PC-3 (cell line): ENCODE data around the gene ZBTB49. TPM values are rescaled to one million over a fixed set of nuclear protein-coding genes. Genes with fewer than 3 reads are reported as not detected.
A peak's percentile ranks its signal among the peaks of the same experiment; 100 is the strongest.
"Not testable (repeated sequence)": the region's sequence is repeated elsewhere in the genome, so short reads cannot be mapped to it uniquely, and the experiment has no call there.

Experiments used
- ATAC-seq: fragments of 200-7000 bp; cut with Tn5 transposase; 2 replicates; pipeline ENCODE4 v1.9.1; 2020; ENCODE audit warnings: mild to moderate bottlenecking, moderate library complexity
- BruUV-seq: library from RNA; stranded (reverse); fragments of 400-500 nt; replicated peaks from 2 replicates; lab custom pipeline; 2021; lab: Mats Ljungman, UMichigan
- CTCF ChIA-PET: fragments of 300-600 bp; sonication (Branson Sonifier 250); formaldehyde crosslinking; loops from one replicate; lab custom pipeline; 2022; ENCODE audit warnings: antibody characterized with exemption; lab: Charles Lee
- POLR2A ChIA-PET: fragments of 300-600 bp; sonication (Branson Sonifier 250); formaldehyde crosslinking; loops from one replicate; lab custom pipeline; 2022; ENCODE audit warnings: antibody characterized with exemption; ENCODE audit not compliant: unreplicated experiment; lab: Charles Lee
- DNase-seq: peaks from one replicate; pipeline ENCODE4 v3.0.0-alpha.2; 2015
- H2AFZ ChIP-seq: fragments of 300-600 bp; sonication (generic); 2 replicates; pipeline ENCODE4 v1.6.0; 2016; ENCODE audit warnings: antibody characterized with exemption, low read length
- H3F3A ChIP-seq: fragments of 300-600 bp; sonication (generic); one replicate; pipeline ENCODE4 v1.6.0; 2017; ENCODE audit warnings: antibody characterized with exemption, low read length, control low read depth, mild to moderate bottlenecking; ENCODE audit not compliant: unreplicated experiment
- H3K27ac ChIP-seq: fragments of 300-600 bp; sonication (generic); 2 replicates; pipeline ENCODE4 v1.5.1; 2016; ENCODE audit warnings: mild to moderate bottlenecking, low read length
- H3K27me3 ChIP-seq: fragments of 300-600 bp; sonication (generic); 2 replicates; pipeline ENCODE4 v1.6.1; 2016; ENCODE audit warnings: low read length, mixed read lengths
- H3K36me3 ChIP-seq: fragments of 300-600 bp; sonication (generic); 2 replicates; pipeline ENCODE4 v1.6.1; 2016; ENCODE audit warnings: low read depth, mixed run types, low read length, mixed read lengths
- H3K4me1 ChIP-seq: fragments of 300-600 bp; sonication (generic); 2 replicates; pipeline ENCODE4 v1.5.1; 2016; ENCODE audit warnings: low read length; ENCODE audit not compliant: insufficient read depth
- H3K4me2 ChIP-seq: fragments of 300-600 bp; sonication (generic); 2 replicates; pipeline ENCODE4 v1.6.0; 2016; ENCODE audit warnings: low read length
- H3K4me3 ChIP-seq: fragments of 300-600 bp; sonication (generic); 2 replicates; pipeline ENCODE4 v1.5.1; 2016; ENCODE audit warnings: mild to moderate bottlenecking, low read length, mixed read lengths
- H3K79me2 ChIP-seq: fragments of 300-600 bp; sonication (generic); 2 replicates; pipeline ENCODE4 v1.6.1; 2017; ENCODE audit warnings: low read length, mixed read lengths
- H3K9ac ChIP-seq: fragments of 300-600 bp; sonication (generic); 2 replicates; pipeline ENCODE4 v1.6.0; 2016; ENCODE audit warnings: mild to moderate bottlenecking, low read length
- H3K9me2 ChIP-seq: fragments of 300-600 bp; sonication (generic); replicated peaks from 2 replicates; pipeline ENCODE4 v1.6.1; 2016; ENCODE audit warnings: mixed run types, low read length, mixed read lengths
- H3K9me3 ChIP-seq: fragments of 300-600 bp; sonication (generic); 2 replicates; pipeline ENCODE4 v1.6.1; 2016; ENCODE audit warnings: low read length, mixed read lengths
- H4K20me1 ChIP-seq: fragments of 300-600 bp; sonication (generic); 2 replicates; pipeline ENCODE4 v1.6.1; 2016; ENCODE audit warnings: low read length, mixed read lengths
- CTCF ChIP-seq: fragments of 300-600 bp; sonication (generic); conservative IDR thresholded peaks from 2 replicates; pipeline ENCODE4 v1.5.1; 2017; ENCODE audit warnings: antibody characterized with exemption, low read depth, mild to moderate bottlenecking, low read length
- EZH2 ChIP-seq: fragments of 300-600 bp; sonication (generic); IDR thresholded peaks from one replicate; pipeline ENCODE4 v1.6.1; 2017; ENCODE audit warnings: antibody characterized with exemption, mild to moderate bottlenecking, low read length; ENCODE audit not compliant: unreplicated experiment
- EZH2phosphoT487 ChIP-seq: fragments of 300-600 bp; sonication (generic); IDR thresholded peaks from 2 replicates; pipeline ENCODE4 v1.6.1; 2018; ENCODE audit warnings: mild to moderate bottlenecking, antibody characterized with exemption, low read length, borderline replicate concordance
- intact Hi-C: fragments of 100-400 bp; cut with micrococcal nuclease; formaldehyde crosslinking; loops from 2 replicates; pipeline ENCODE4 v1.9.0; 2023
- total RNA-seq: library from RNA; depleted of rRNA; stranded (reverse); fragments of >200 nt; gene quantifications from 2 replicates; pipeline ENCODE4 v1.2.3, GENCODE V29; 2014

Gene ZBTB49
- total RNA-seq, 1 experiment from 2014 or later: 1.1 TPM

- Histone ChIP-seq H3K4me1 (peaks cover 13% of the 10 kb centered on the region), H3K4me2 (peak overlapping the region; percentile 97), H3K9ac (peak overlapping the region; percentile 97), H3K9me3 (no peaks in the 10 kb centered on the region), H3K79me2 (peaks cover 11% of the 10 kb centered on the region), H3K9me2 (no peaks in the 10 kb centered on the region), H3K4me3 (peak overlapping the region; percentile 94), H3K27me3 (no peaks in the 10 kb centered on the region), H3K36me3 (no peaks in the 10 kb centered on the region), H3K27ac (peak overlapping the region; percentile 76), H4K20me1 (no peaks in the 10 kb centered on the region), H3F3A (no peaks in the 10 kb centered on the region), H2AFZ (peak overlapping the region; percentile 93)
- intact Hi-C loops: no loop called here
- CTCF ChIA-PET: no interaction called here
- ATAC-seq (no peak), DNase-seq (peak; percentile 7)
- BruUV-seq: TSS peak; percentile 73
- POLR2A ChIA-PET: no interaction called here
- TF ChIP-seq EZH2phosphoT487 (no peak), EZH2 (no peak)
These were observed 42.4 kb upstream of the ZBTB49 start for GRCh38 chr4:4247696-4248028.

GRCh38 chr4:4248029-4248884, 41.8 kb upstream of the ZBTB49 start, which contains the start of gene TMEM128:
Gene TMEM128 (minus strand): TSS chr4:4248223. CDS start chr4:4248202, 21 bp downstream.
- intact Hi-C loops: no loop called here

GRCh38 chr4:4248885-4249203, 41.2 kb upstream of the ZBTB49 start:
- no peak for TF ChIP-seq EZH2
- no peak for TF ChIP-seq CTCF
- TF ChIP-seq EZH2phosphoT487: no peak

More at GRCh38 chr4:4248029-4248884, 41.8 kb upstream of the ZBTB49 start, which contains the start of gene TMEM128:
- H4K20me1 ChIP-seq: no peaks in the 10 kb centered on the region
- H3K79me2 ChIP-seq: peaks cover 11% of the 10 kb centered on the region
- peaks cover 13% of the 10 kb centered on the region for H3K4me1 ChIP-seq
- peak within 1 kb of the TSS; percentile 97 for H3K4me2 ChIP-seq
- H3K9me3 ChIP-seq: no peaks in the 10 kb centered on the region
- no peaks in the 10 kb centered on the region for H3F3A ChIP-seq
- no peaks in the 10 kb centered on the region for H3K9me2 ChIP-seq
- no peaks in the 10 kb centered on the region for H3K27me3 ChIP-seq
- POLR2A ChIA-PET: interaction anchor here (0.6 kb wide), 2 partner anchors 50 to 1499 kb away, joined by 5 read pairs; no protein-coding TSS in a partner anchor
- DNase-seq (peak; percentile 88), ATAC-seq (peak; percentile 94)
- H2AFZ ChIP-seq: peak within 1 kb of the TSS; percentile 93
- H3K27ac ChIP-seq: peak within 1 kb of the TSS; percentile 76
- TF ChIP-seq EZH2 (no peak), CTCF (no peak), EZH2phosphoT487 (no peak)
- BruUV-seq: TSS peak; percentile 96
- CTCF ChIA-PET: no interaction called here
- H3K36me3 ChIP-seq: no peaks in the 10 kb centered on the region
- H3K9ac ChIP-seq: peak within 1 kb of the TSS; percentile 97
- H3K4me3 ChIP-seq: peak within 1 kb of the TSS; percentile 94

GRCh38 chr4:4249342-4249741, 40.7 kb upstream of the ZBTB49 start:
- H3K27ac ChIP-seq, H3K9me2 ChIP-seq, DNase-seq, intact Hi-C loops, H4K20me1 ChIP-seq, H3K9me3 ChIP-seq, H3F3A ChIP-seq, H3K9ac ChIP-seq, BruUV-seq, H3K27me3 ChIP-seq, H3K36me3 ChIP-seq, ATAC-seq, POLR2A ChIA-PET, CTCF ChIA-PET, H2AFZ ChIP-seq: not testable (repeated sequence)
- H3K79me2 ChIP-seq: peaks cover 11% of the 10 kb centered on the region
- H3K4me1 ChIP-seq: peaks cover 13% of the 10 kb centered on the region
- peak overlapping the region; percentile 94; the same call in 1 of the 2 replicates for H3K4me3 ChIP-seq
- peak overlapping the region; percentile 97 for H3K4me2 ChIP-seq

More at GRCh38 chr4:4248885-4249203, 41.2 kb upstream of the ZBTB49 start:
- Histone ChIP-seq H3K4me3 (peak overlapping the region; percentile 94), H2AFZ (peak overlapping the region; percentile 93), H3K4me1 (peaks cover 13% of the 10 kb centered on the region), H3F3A (no peaks in the 10 kb centered on the region), H3K27me3 (no peaks in the 10 kb centered on the region), H3K4me2 (peak overlapping the region; percentile 97), H3K9me3 (no peaks in the 10 kb centered on the region), H3K9ac (peak overlapping the region; percentile 97), H3K36me3 (no peaks in the 10 kb centered on the region), H3K79me2 (peaks cover 11% of the 10 kb centered on the region), H3K9me2 (no peaks in the 10 kb centered on the region), H3K27ac (peak overlapping the region; percentile 76), H4K20me1 (no peaks in the 10 kb centered on the region)
- no peak for DNase-seq
- CTCF ChIA-PET: no interaction called here
- no peak for ATAC-seq
- POLR2A ChIA-PET: no interaction called here
- intact Hi-C loops: no loop called here
- no TSS peak for BruUV-seq
